Midbrain (tissue), 1 donor: ENCODE measurements around the gene PRDM16.
"Not testable (repeated sequence)": the region's sequence is repeated elsewhere in the genome, so short reads cannot be mapped to it uniquely, and the experiment has no call there.

Source experiments
- DNase-seq: peaks from one replicate; lab custom pipeline; 2025; lab: John Stamatoyannopoulos, UW

Gene PRDM16

GRCh38 chr1:3082051-3082450 is 13.0 kb downstream of the PRDM16 start:
- no peak for DNase-seq

- no peak for DNase-seq
Measured at GRCh38 chr1:3082571-3083516, 13.8 kb downstream of the PRDM16 start.

- DNase-seq: no peak
Measured at GRCh38 chr1:3084154-3084553, 15.2 kb downstream of the PRDM16 start.

- no peak for DNase-seq
Measured at GRCh38 chr1:3084726-3085125, 15.7 kb downstream of the PRDM16 start.

- no peak for DNase-seq
Measured at GRCh38 chr1:3085721-3086120, 16.7 kb downstream of the PRDM16 start.

GRCh38 chr1:3086272-3086974 is 17.4 kb downstream of the PRDM16 start:
- DNase-seq: no peak

- DNase-seq: no peak
Measured at GRCh38 chr1:3087049-3087448, 18.0 kb downstream of the PRDM16 start.

GRCh38 chr1:3087946-3088668 is 19.1 kb downstream of the PRDM16 start:
- DNase-seq: not testable (repeated sequence)

GRCh38 chr1:3089490-3089889 is 20.5 kb downstream of the PRDM16 start:
- no peak for DNase-seq

GRCh38 chr1:3091334-3091733 is 22.3 kb downstream of the PRDM16 start:
- DNase-seq: no peak

GRCh38 chr1:3092530-3092929 is 23.5 kb downstream of the PRDM16 start:
- no peak for DNase-seq

- DNase-seq: no peak
Measured at GRCh38 chr1:3093898-3094626, 25.1 kb downstream of the PRDM16 start.

GRCh38 chr1:3094863-3095780 is 26.1 kb downstream of the PRDM16 start:
- no peak for DNase-seq

GRCh38 chr1:3096345-3096744 is 27.3 kb downstream of the PRDM16 start:
- no peak for DNase-seq

- DNase-seq: no peak
Measured at GRCh38 chr1:3097231-3097630, 28.2 kb downstream of the PRDM16 start.

- DNase-seq: no peak
Measured at GRCh38 chr1:3097861-3098260, 28.9 kb downstream of the PRDM16 start.

GRCh38 chr1:3099861-3100260 is 30.9 kb downstream of the PRDM16 start:
- DNase-seq: no peak

GRCh38 chr1:3101124-3101939 is 32.3 kb downstream of the PRDM16 start:
- no peak for DNase-seq

- no peak for DNase-seq
Measured at GRCh38 chr1:3102641-3103040, 33.6 kb downstream of the PRDM16 start.
